Measurements from ENCODE around the gene RPTOR.

DNA sequence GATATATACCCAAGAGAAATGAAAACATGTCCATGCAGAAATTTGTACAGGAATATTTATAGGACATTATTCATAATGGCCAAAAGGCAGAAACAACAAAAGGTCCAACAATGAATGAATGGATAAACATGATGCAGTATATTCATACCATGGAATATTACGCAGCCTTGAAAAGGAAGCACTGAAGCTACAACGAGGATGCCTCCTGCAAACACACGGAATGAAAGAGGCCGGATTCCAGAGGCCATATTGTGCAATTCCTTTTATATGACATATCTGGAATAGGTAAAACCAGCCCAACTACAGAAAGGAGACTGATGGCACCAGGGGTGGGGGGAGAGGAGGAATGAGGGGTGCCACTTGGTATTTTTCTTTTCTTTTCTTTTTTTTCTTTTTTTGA lies 432.5 kb downstream of the RPTOR start:
- TF ChIP-seq POLR2A (IDR thresholded peaks at IDR 0.05; ENCODE audit: low read length), result no peak
- TF ChIP-seq GATA1 (IDR thresholded peaks at IDR 0.05; ENCODE audit: low read depth, low read length), result no peak

Measured in erythroblast (primary cell).